SK-N-SH (cell line): Measurements from ENCODE around the gene VASN.

Experiments
- CTCF ChIP-seq: fragments of 200-600 bp; sonication (generic); IDR thresholded peaks from 2 replicates; pipeline ENCODE4 v1.6.1; 2017; ENCODE audit warnings: antibody characterized with exemption, mild to moderate bottlenecking, moderate library complexity
- EZH2phosphoT487 ChIP-seq: fragments of 200-600 bp; sonication (generic); IDR thresholded peaks from 2 replicates; pipeline ENCODE4 v1.6.1; 2017; ENCODE audit warnings: low read depth, mixed run types, mild to moderate bottlenecking, antibody characterized with exemption, moderate library complexity, borderline replicate concordance
- IRF3 ChIP-seq: fragments of 150-350 bp; IDR thresholded peaks from 2 replicates; pipeline ENCODE4 v1.6.1; 2016; ENCODE audit warnings: mild to moderate bottlenecking, low read depth, low read length
- POLR2AphosphoS5 ChIP-seq: IDR thresholded peaks from 2 replicates; pipeline ENCODE4 v1.6.1; 2012; ENCODE audit warnings: low read depth, low read length
- RAD21 ChIP-seq: IDR thresholded peaks from 2 replicates; pipeline ENCODE4 v1.6.1; 2012; ENCODE audit warnings: mild to moderate bottlenecking, low read length
- SMC3 ChIP-seq: IDR thresholded peaks from 2 replicates; pipeline ENCODE4 v1.6.1; 2012; ENCODE audit warnings: low read depth, low read length, improper control_type of control experiment
- TEAD4 ChIP-seq: IDR thresholded peaks from 2 replicates; pipeline ENCODE4 v1.4.0; 2012; ENCODE audit warnings: mild to moderate bottlenecking, borderline replicate concordance; ENCODE audit not compliant: insufficient read depth
- USF2 ChIP-seq: fragments of 150-350 bp; IDR thresholded peaks from 2 replicates; pipeline ENCODE4 v1.6.1; 2017; ENCODE audit warnings: antibody characterized with exemption, low read length, low read depth, borderline replicate concordance

GRCh38 chr16:4383591-4384444, 12.2 kb downstream of the VASN start:
- TF ChIP-seq CTCF, result no peak
- no peak for TF ChIP-seq USF2
- no peak for TF ChIP-seq POLR2AphosphoS5
- no peak for TF ChIP-seq RAD21
- TF ChIP-seq SMC3, result no peak
- no peak for TF ChIP-seq IRF3
- no peak for TF ChIP-seq EZH2phosphoT487
- no peak for TF ChIP-seq TEAD4
